ENCODE data around the gene RNU5D-1. TPM values are rescaled to one million over a fixed set of nuclear protein-coding genes. Genes with fewer than 3 reads are reported as not detected.

RNU5D-1 gene
- total RNA-seq, 1 experiment from 2014 or later: not detected

DNA sequence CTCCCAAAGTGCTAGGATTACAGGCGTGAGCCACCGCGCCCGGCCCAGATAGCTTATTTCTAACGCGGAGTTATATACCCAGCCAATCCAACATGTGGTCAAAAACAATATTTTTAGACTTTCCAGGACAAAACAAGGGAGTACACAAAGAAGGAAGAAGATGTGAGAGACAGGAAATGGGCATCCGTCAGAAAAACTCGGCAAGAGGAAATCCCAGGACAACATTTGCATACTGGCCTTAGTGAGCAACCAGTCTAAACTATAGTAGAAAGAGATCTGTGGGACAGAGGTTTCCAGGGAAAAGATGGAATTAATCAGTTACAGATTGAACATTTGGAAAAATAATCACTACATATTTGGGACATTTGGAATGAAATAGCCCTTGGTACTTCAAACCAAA, 45.1 kb downstream of the RNU5D-1 start:
- TF ChIP-seq, protein P1, sequence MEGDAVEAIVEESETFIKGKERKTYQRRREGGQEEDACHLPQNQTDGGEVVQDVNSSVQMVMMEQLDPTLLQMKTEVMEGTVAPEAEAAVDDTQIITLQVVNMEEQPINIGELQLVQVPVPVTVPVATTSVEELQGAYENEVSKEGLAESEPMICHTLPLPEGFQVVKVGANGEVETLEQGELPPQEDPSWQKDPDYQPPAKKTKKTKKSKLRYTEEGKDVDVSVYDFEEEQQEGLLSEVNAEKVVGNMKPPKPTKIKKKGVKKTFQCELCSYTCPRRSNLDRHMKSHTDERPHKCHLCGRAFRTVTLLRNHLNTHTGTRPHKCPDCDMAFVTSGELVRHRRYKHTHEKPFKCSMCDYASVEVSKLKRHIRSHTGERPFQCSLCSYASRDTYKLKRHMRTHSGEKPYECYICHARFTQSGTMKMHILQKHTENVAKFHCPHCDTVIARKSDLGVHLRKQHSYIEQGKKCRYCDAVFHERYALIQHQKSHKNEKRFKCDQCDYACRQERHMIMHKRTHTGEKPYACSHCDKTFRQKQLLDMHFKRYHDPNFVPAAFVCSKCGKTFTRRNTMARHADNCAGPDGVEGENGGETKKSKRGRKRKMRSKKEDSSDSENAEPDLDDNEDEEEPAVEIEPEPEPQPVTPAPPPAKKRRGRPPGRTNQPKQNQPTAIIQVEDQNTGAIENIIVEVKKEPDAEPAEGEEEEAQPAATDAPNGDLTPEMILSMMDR (IDR thresholded peaks at IDR 0.05; ENCODE audit: unreplicated experiment): no peak
- H3K4me1 Mint-ChIP-seq (ENCODE audit: low read depth, unreplicated experiment): peaks cover 17% of the 10 kb centered on the region
- H3K4me3 Mint-ChIP-seq (ENCODE audit: low read depth, unreplicated experiment): no peak overlapping the region
- H3K27ac Mint-ChIP-seq (ENCODE audit: unreplicated experiment): no peak overlapping the region
- CTCF ChIA-PET: no interaction called here
- no peaks in the 10 kb centered on the region for H3K27me3 Mint-ChIP-seq (ENCODE audit: unreplicated experiment)
- intact Hi-C loops (cut with micrococcal nuclease; ENCODE audit: unreplicated experiment): no loop called here
- no peaks in the 10 kb centered on the region for H3K9me3 Mint-ChIP-seq (ENCODE audit: low read depth, unreplicated experiment)
- DNase-seq: no peak
- no TSS peak for BruUV-seq (replicated peaks)
- H3K36me3 Mint-ChIP-seq (ENCODE audit: insufficient read depth, unreplicated experiment): peaks cover 5% of the 10 kb centered on the region

DNA sequence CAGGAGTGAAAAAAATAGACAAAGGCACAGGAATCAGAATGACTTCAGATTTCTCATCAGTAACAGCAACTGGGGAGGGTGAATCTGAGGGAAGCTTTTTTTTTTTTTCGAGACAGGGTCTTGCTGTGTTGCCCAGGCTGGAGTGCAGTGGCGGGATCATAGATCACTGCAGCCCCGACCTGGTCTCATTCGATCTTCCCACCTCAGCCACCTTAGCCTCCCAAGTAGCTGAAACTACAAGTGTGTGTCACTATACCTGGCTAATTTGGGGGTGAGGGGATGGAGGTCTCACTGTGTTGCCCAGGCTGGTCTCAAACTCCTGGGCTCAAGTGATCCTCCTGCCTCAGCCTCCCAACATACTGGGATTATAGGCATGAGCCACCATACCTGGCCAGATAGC, 45.8 kb downstream of the RNU5D-1 start:
- no peaks in the 10 kb centered on the region for H3K27me3 Mint-ChIP-seq (ENCODE audit: unreplicated experiment)
- peaks cover 5% of the 10 kb centered on the region for H3K36me3 Mint-ChIP-seq (ENCODE audit: insufficient read depth, unreplicated experiment)
- H3K4me3 Mint-ChIP-seq (ENCODE audit: low read depth, unreplicated experiment): no peak overlapping the region
- CTCF ChIA-PET: no interaction called here
- intact Hi-C loops (cut with micrococcal nuclease; ENCODE audit: unreplicated experiment): no loop called here
- no peaks in the 10 kb centered on the region for H3K9me3 Mint-ChIP-seq (ENCODE audit: low read depth, unreplicated experiment)
- no peak overlapping the region for H3K27ac Mint-ChIP-seq (ENCODE audit: unreplicated experiment)
- DNase-seq: no peak
- TF ChIP-seq, protein P1 (IDR thresholded peaks at IDR 0.05; ENCODE audit: unreplicated experiment): no peak
- BruUV-seq (replicated peaks): no TSS peak
- H3K4me1 Mint-ChIP-seq (ENCODE audit: low read depth, unreplicated experiment): peaks cover 16% of the 10 kb centered on the region

- Mint-ChIP-seq H3K4me3 (ENCODE audit: low read depth, unreplicated experiment) (no peak overlapping the region), H3K27ac (ENCODE audit: unreplicated experiment) (no peak overlapping the region), H3K36me3 (ENCODE audit: insufficient read depth, unreplicated experiment) (peaks cover 5% of the 10 kb centered on the region), H3K9me3 (ENCODE audit: low read depth, unreplicated experiment) (no peaks in the 10 kb centered on the region), H3K4me1 (ENCODE audit: low read depth, unreplicated experiment) (peaks cover 16% of the 10 kb centered on the region), H3K27me3 (ENCODE audit: unreplicated experiment) (no peaks in the 10 kb centered on the region)
- no peak for DNase-seq
- TF ChIP-seq, protein P1 (IDR thresholded peaks at IDR 0.05; ENCODE audit: unreplicated experiment): no peak
- intact Hi-C loops (cut with micrococcal nuclease; ENCODE audit: unreplicated experiment): no loop called here
- CTCF ChIA-PET: no interaction called here
- BruUV-seq (replicated peaks): no TSS peak
These were observed 46.4 kb downstream of the RNU5D-1 start for GRCh38 chr1:44684525-44684924.

- TF ChIP-seq, protein P1 (IDR thresholded peaks at IDR 0.05; ENCODE audit: unreplicated experiment): no peak
- intact Hi-C loops (cut with micrococcal nuclease; ENCODE audit: unreplicated experiment): no loop called here
- Mint-ChIP-seq H3K27me3 (ENCODE audit: unreplicated experiment) (no peaks in the 10 kb centered on the region), H3K4me3 (ENCODE audit: low read depth, unreplicated experiment) (no peak overlapping the region), H3K27ac (ENCODE audit: unreplicated experiment) (no peak overlapping the region), H3K9me3 (ENCODE audit: low read depth, unreplicated experiment) (no peaks in the 10 kb centered on the region), H3K36me3 (ENCODE audit: insufficient read depth, unreplicated experiment) (peaks cover 5% of the 10 kb centered on the region), H3K4me1 (ENCODE audit: low read depth, unreplicated experiment) (peaks cover 16% of the 10 kb centered on the region)
- BruUV-seq (replicated peaks): no TSS peak
- DNase-seq: no peak
- CTCF ChIA-PET: interaction anchor here (1.1 kb wide), 1 partner anchor 9 kb away, joined by 3 read pairs; the partner anchor contains the start of genes ARMH1 and TMEM53
These were observed 48.1 kb downstream of the RNU5D-1 start for GRCh38 chr1:44682883-44683265.
